AG08396 (cell line): ENCODE data around the gene BAHCC1.
A peak's percentile ranks its signal among the peaks of the same experiment; 100 is the strongest.

Experiments
- DNase-seq: peaks from one replicate; pipeline ENCODE4 v3.0.0; 2012; ENCODE audit warnings: low spot score, mixed read lengths

BAHCC1 gene

GRCh38 chr17:81398176-81398831, 3.0 kb downstream of the BAHCC1 start:
- DNase-seq = no peak

- peak; percentile 49 for DNase-seq
Measured at GRCh38 chr17:81398832-81399411, 3.7 kb downstream of the BAHCC1 start.

GRCh38 chr17:81399481-81400153, 4.4 kb downstream of the BAHCC1 start:
- DNase-seq = peak; percentile 57

- DNase-seq = peak; percentile 71
Measured at GRCh38 chr17:81400154-81400977, 5.1 kb downstream of the BAHCC1 start.

GRCh38 chr17:81400996-81401722, 5.9 kb downstream of the BAHCC1 start:
- DNase-seq = no peak

GRCh38 chr17:81401723-81402529, 6.7 kb downstream of the BAHCC1 start:
- peak; percentile 59 for DNase-seq

GRCh38 chr17:81402530-81402941, 7.3 kb downstream of the BAHCC1 start:
- DNase-seq = no peak

GRCh38 chr17:81402981-81403467, 7.8 kb downstream of the BAHCC1 start:
- DNase-seq = peak; percentile 59

GRCh38 chr17:81403671-81404534, 8.6 kb downstream of the BAHCC1 start:
- DNase-seq = peak; percentile 66

GRCh38 chr17:81404558-81405165, 9.4 kb downstream of the BAHCC1 start:
- DNase-seq = no peak

GRCh38 chr17:81405411-81405872, 10.2 kb downstream of the BAHCC1 start:
- DNase-seq = no peak

- no peak for DNase-seq
Measured at GRCh38 chr17:81406117-81406953, 11.1 kb downstream of the BAHCC1 start.

GRCh38 chr17:81408049-81408448, 12.8 kb downstream of the BAHCC1 start:
- DNase-seq = no peak

GRCh38 chr17:81409190-81409935, 14.1 kb downstream of the BAHCC1 start:
- DNase-seq = no peak

- DNase-seq = no peak
Measured at GRCh38 chr17:81410852-81411251, 15.6 kb downstream of the BAHCC1 start.

GRCh38 chr17:81411305-81411704, 16.0 kb downstream of the BAHCC1 start:
- no peak for DNase-seq

GRCh38 chr17:81412490-81413093, 17.3 kb downstream of the BAHCC1 start:
- DNase-seq = no peak
